ENCODE measurements around the gene B4GALT3. TPM values are rescaled to one million over a fixed set of nuclear protein-coding genes. Genes with fewer than 3 reads are reported as not detected.

The B4GALT3 gene
- total RNA-seq, 1 experiment from 2014 or later = 39.6 TPM

- Histone ChIP-seq H3K4me1 (no peaks in the 10 kb centered on the region), H3K9me3 (no peaks in the 10 kb centered on the region), H3K4me3 (ENCODE audit: low read depth, low read length) (no peak overlapping the region), H3K27me3 (replicated peaks; ENCODE audit: control insufficient read depth, insufficient read depth, low read length) (no peaks in the 10 kb centered on the region), H3K36me3 (ENCODE audit: control insufficient read depth, insufficient read depth, low read length) (no peaks in the 10 kb centered on the region)
- Mint-ChIP-seq H3K4me1 (ENCODE audit: low read depth, unreplicated experiment) (peaks cover 6% of the 10 kb centered on the region), H3K27ac (ENCODE audit: unreplicated experiment) (no peak overlapping the region), H3K36me3 (ENCODE audit: insufficient read depth, unreplicated experiment) (no peaks in the 10 kb centered on the region), H3K27me3 (ENCODE audit: insufficient read depth, unreplicated experiment) (no peaks in the 10 kb centered on the region), H3K4me3 (ENCODE audit: unreplicated experiment) (no peak overlapping the region), H3K9me3 (ENCODE audit: unreplicated experiment) (no peaks in the 10 kb centered on the region)
- CTCF ChIA-PET = no interaction called here
- no peak for TF ChIP-seq CTCF (IDR thresholded peaks at IDR 0.05; ENCODE audit: insufficient read depth in 1 of 2, low read depth in 1 of 2, low read length in 1 of 2, severe bottlenecking in 1 of 2, unreplicated experiment in 1 of 2)
- no peak for DNase-seq
- POLR2A ChIA-PET = interaction anchor here (0.6 kb wide), 1 partner anchor 9 kb away, joined by 8 read pairs; no protein-coding TSS in a partner anchor
- no TSS peak for BruUV-seq (replicated peaks)
- intact Hi-C loops (cut with micrococcal nuclease; ENCODE audit: unreplicated experiment) = no loop called here
Observed at GRCh38 chr1:161185282-161185682, 8.0 kb upstream of the B4GALT3 start.

DNA sequence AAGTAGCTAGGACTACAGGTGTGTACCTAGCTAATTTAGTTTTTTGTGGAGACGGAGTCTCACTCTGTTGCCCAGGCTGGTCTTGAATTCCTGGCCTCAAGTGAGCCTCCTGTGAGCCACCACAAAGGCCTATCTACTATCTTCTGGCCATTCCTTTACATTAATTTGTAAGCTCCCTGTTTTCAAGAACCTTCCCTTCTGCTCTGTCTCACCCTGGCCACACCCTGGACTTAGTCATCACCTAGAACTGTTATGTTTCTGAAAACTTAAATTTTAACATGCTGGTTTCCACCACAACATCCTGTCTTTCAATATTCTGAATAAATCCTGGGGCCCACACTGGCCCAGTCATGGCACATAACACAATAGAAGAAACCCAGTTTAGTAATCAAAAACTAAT lies 4.9 kb upstream of the B4GALT3 start:
- Mint-ChIP-seq H3K4me1 (ENCODE audit: low read depth, unreplicated experiment) (peaks cover 6% of the 10 kb centered on the region), H3K27me3 (ENCODE audit: insufficient read depth, unreplicated experiment) (no peaks in the 10 kb centered on the region), H3K36me3 (ENCODE audit: insufficient read depth, unreplicated experiment) (no peaks in the 10 kb centered on the region), H3K9me3 (ENCODE audit: unreplicated experiment) (no peaks in the 10 kb centered on the region), H3K27ac (ENCODE audit: unreplicated experiment) (no peak overlapping the region), H3K4me3 (ENCODE audit: unreplicated experiment) (no peak overlapping the region)
- Histone ChIP-seq H3K4me1 (no peaks in the 10 kb centered on the region), H3K4me3 (ENCODE audit: low read depth, low read length) (no peak overlapping the region), H3K27me3 (replicated peaks; ENCODE audit: control insufficient read depth, insufficient read depth, low read length) (no peaks in the 10 kb centered on the region), H3K9me3 (no peaks in the 10 kb centered on the region), H3K36me3 (ENCODE audit: control insufficient read depth, insufficient read depth, low read length) (no peaks in the 10 kb centered on the region)
- CTCF ChIA-PET = no interaction called here
- POLR2A ChIA-PET = no interaction called here
- TF ChIP-seq CTCF (IDR thresholded peaks at IDR 0.05; ENCODE audit: insufficient read depth in 1 of 2, low read depth in 1 of 2, low read length in 1 of 2, severe bottlenecking in 1 of 2, unreplicated experiment in 1 of 2) = no peak
- intact Hi-C loops (cut with micrococcal nuclease; ENCODE audit: unreplicated experiment) = no loop called here
- DNase-seq = no peak
- no TSS peak for BruUV-seq (replicated peaks)

DNA sequence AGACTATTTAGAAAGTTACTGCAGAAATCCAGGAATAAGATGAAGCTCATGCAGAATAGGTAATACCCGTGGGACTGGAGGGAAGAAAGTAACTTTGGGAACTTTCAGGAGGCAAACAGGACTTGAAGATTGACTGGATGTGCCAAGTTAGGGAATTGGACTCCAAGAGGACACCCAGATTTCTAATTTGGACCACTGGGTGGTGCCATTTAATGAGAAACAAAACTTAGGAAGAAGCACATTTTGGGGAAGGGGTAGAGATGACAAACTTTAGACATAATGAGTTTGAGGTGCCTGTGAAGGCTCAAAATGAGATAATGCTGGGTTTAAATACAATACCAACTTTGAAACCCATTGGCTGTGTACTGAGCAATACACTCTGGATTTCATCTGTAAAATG lies 3.3 kb upstream of the B4GALT3 start:
- ChIA-PET CTCF (no interaction called here), POLR2A (no interaction called here)
- Mint-ChIP-seq H3K4me3 (ENCODE audit: unreplicated experiment) (no peak overlapping the region), H3K27ac (ENCODE audit: unreplicated experiment) (no peak overlapping the region), H3K4me1 (ENCODE audit: low read depth, unreplicated experiment) (peaks cover 16% of the 10 kb centered on the region), H3K27me3 (ENCODE audit: insufficient read depth, unreplicated experiment) (no peaks in the 10 kb centered on the region), H3K9me3 (ENCODE audit: unreplicated experiment) (no peaks in the 10 kb centered on the region), H3K36me3 (ENCODE audit: insufficient read depth, unreplicated experiment) (no peaks in the 10 kb centered on the region)
- BruUV-seq (replicated peaks) = no TSS peak
- peak in 1 of 2 experiments; percentile 34 for DNase-seq
- Histone ChIP-seq H3K27me3 (replicated peaks; ENCODE audit: control insufficient read depth, insufficient read depth, low read length) (no peaks in the 10 kb centered on the region), H3K9me3 (no peaks in the 10 kb centered on the region), H3K4me1 (peaks cover 4% of the 10 kb centered on the region), H3K36me3 (ENCODE audit: control insufficient read depth, insufficient read depth, low read length) (no peaks in the 10 kb centered on the region; the same call in 1 of the 2 replicates), H3K4me3 (ENCODE audit: low read depth, low read length) (no peak overlapping the region)
- intact Hi-C loops (cut with micrococcal nuclease; ENCODE audit: unreplicated experiment) = loop anchor here (1.0 kb wide), 1 partner anchor 202 kb away; no protein-coding TSS in a partner anchor
- TF ChIP-seq CTCF (IDR thresholded peaks at IDR 0.05; ENCODE audit: insufficient read depth in 1 of 2, low read depth in 1 of 2, low read length in 1 of 2, severe bottlenecking in 1 of 2, unreplicated experiment in 1 of 2) = peak; percentile 25 to 41

All from Caco-2 (cell line).